Caki2 (cell line): ENCODE results near the gene OSBPL5. TPM values are rescaled to one million over a fixed set of nuclear protein-coding genes. Genes with fewer than 3 reads are reported as not detected.

ENCODE experiments used
- DNase-seq: peaks from one replicate; pipeline ENCODE4 v3.0.0-alpha.2; 2015; ENCODE audit warnings: low read depth
- in situ Hi-C: cut with HindIII; loops from 2 replicates; pipeline ENCODE4 v1.10.0; 2016; ENCODE audit warnings: low sequenced_read_pairs, low pct_unique_long_range_greater_than_20kb, mixed read lengths
- total RNA-seq: library from RNA; depleted of rRNA; stranded (reverse); fragments of >200 nt; shearing (Covaris generic); gene quantifications from 2 replicates; pipeline ENCODE4 v1.2.3, GENCODE V29; 2014; ENCODE audit warnings: low replicate concordance

Gene OSBPL5
- total RNA-seq, 1 experiment from 2014 or later: 11.2 TPM

DNA sequence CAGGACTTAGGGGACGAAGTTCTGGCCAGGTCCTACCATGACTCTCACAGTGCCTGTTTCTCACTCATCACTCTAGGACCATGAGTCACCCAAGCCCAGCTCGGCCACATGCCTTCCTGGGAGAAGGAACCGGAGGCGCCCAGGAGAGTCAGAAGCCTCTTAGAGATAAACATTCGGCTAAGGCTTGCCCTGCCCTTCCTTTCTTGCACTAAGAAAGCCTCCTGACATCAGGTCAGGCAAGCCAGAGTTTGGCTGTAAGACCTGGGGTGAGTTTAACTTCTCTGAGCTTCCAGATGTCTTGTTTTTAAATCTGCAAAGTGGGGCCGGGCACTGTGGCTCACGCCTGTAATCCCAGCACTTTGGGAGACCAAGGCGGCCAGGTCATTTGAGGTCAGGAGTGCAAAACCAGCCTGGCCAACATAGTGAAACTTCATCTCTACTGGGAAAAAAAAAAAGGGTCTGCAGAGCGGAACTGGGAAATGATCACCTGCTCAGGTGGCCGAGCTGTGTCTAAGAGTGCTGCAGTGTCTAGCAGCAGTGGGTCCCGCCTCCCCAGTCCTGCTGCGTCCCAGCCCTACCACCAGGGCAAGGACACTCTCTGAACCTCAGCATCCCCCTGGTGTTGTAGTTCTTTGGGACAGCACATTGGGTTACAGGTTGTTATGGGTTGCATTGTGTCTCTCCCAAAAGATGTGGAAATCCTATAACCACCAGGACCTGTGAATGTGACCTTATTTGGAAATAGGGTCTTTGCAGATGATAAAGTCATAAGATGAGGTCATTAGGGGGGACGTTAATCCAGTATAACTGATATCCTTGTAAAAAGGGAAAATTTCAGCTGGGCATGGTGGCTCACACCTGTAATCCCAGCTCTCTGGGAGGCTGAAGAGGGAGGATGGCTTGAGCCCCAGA is 106.1 kb downstream of the OSBPL5 start:
- DNase-seq: peak; percentile 50
- in situ Hi-C loops: no loop called here

GRCh38 chr11:3057069-3057963 is 107.8 kb downstream of the OSBPL5 start, which contains the start of gene CARS1:
CARS1 (minus strand) TSS chr11:3057423; CDS start chr11:3057367, 56 bp downstream.
- in situ Hi-C loops: no loop called here
- DNase-seq: peak; percentile 92

DNA sequence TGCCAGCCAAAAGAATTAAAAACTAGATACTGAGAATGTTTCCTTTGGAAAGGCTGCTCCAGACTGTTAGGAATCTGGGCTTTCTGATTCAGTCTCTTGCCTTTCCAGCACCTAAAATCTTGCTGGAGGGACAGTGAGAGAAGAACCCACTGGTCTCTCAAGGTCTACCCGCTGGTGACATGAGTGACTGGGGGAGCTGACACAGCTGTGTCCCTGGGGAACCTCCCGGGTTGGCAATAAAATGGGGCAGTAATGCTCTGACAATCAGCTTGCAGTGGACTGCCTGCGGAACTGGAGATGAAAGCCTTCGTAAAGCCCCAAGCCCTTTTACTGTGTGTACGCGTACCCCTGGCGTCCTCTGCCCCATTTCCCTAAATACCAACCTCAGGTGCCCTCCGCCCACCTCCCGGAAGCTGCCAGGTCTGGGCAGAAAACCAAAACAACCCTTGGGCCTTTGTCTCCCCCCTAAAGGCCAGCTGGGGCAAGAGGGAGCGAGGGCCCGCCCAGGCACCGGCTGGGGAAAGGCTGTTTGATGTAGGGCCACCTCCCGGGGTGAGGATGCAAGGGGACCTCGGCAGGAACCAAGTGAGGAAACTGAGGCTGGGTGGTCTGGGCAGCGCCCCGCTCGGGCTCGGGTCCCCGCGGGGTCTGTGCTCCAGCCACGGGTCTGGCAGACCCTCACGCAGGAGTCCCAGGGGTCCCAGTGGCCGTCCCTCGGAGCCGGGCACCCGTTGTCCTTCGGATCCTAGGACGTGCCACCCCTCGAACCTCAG is 108.6 kb downstream of the OSBPL5 start:
- no peak for DNase-seq

DNA sequence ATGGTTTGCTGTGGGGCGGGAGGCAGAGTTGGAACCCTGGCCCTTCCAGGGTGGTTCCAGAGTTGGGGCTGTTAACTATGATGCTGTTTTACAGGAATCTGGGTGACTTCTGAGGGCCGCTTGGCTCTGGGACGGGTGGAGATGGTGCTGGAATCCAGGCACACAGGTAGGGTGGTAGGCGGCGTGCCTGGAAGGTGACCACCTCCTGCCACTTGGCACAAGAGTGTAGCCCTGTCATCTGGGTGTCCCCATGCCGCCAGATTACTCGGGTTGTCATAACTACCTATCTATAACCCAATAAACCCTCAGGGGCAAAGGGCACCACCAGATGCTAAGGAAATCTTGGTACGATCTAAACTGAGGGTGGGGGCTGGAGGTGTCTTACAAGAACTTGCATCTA is 109.2 kb downstream of the OSBPL5 start:
- in situ Hi-C loops: no loop called here
- DNase-seq: no peak

More for the DNA sequence above, 108.6 kb downstream of the OSBPL5 start:
- in situ Hi-C loops: no loop called here

DNA sequence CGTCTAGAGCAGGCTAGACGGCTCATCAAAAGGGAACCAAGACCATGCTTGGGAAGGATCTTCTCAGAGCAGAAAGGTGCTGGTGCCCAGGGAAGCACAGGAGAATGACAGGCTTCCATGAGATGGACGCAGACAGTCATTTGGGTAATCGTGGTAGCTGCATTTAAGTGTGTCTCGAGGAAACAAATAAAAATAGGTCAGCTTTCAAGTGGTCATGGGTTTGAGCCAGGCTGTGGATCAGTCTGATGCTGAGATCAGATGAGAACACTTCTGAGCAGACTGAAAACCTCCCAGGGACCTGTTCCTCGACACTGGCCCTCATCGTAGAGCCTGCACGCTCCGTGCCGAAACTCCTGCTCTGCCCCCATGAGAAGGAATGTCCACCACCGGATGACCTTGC is 112.5 kb downstream of the OSBPL5 start:
- no peak for DNase-seq
- in situ Hi-C loops: no loop called here

DNA sequence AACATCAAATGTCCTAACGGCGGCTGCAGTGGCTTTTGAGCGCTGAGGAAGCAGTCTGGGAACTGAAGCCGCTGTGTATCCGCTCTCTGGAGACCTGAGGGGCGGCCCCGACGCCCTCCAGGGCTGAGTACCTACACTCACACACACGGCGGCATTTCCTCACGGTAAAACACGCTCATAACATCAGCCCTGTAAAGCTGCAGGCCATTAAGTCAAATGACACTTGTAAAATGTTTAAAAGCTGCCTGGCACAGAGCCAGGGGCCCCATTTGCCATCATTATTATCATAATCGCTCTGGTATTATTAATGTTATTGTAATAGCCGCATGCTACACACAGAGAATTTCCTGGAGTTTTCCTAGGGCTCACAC is 113.0 kb downstream of the OSBPL5 start:
- DNase-seq: no peak
- in situ Hi-C loops: no loop called here

DNA sequence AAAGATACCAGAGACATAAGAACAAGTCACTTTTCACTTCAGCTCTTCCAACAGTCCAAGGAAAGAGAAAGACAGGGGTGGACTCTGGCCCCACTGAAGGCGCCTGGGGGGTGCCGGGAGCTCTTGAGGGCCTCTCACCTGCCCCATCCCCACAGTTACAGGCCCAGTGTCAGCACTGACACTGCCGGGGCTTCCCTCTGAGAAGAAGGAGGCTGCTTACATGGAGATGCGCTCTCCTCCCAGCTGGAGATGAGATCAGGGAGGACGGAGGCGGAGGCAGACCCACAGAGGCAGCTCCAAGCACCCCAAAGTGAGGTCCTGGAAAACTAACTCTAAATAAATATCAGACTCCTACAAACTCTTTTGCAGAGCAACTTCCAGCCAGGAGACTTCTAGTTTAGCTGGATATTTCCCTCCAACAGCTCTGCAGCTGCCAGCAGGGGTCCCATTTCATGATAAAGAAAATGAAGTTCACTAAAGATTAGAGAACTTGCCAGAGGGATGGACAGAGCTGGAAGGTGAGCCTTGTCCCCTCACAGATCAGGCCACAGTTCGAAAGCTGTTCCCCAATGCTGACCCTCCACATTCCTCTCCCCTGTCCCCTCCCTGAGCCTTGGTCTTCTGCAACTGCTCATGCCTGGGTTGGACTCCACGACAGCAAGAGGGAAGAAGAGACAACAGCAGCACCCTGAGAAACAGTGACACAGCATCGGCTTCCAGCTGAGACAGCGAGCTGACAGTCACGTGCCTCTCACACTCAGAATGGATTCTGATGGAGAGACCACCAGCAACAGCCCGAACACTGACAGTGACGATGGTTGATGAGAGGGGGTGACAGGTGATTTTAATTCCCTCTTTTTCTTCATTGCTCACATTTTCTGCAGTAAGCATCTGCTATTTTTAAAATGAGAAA is 113.7 kb downstream of the OSBPL5 start:
- in situ Hi-C loops: no loop called here
- no peak for DNase-seq

DNA sequence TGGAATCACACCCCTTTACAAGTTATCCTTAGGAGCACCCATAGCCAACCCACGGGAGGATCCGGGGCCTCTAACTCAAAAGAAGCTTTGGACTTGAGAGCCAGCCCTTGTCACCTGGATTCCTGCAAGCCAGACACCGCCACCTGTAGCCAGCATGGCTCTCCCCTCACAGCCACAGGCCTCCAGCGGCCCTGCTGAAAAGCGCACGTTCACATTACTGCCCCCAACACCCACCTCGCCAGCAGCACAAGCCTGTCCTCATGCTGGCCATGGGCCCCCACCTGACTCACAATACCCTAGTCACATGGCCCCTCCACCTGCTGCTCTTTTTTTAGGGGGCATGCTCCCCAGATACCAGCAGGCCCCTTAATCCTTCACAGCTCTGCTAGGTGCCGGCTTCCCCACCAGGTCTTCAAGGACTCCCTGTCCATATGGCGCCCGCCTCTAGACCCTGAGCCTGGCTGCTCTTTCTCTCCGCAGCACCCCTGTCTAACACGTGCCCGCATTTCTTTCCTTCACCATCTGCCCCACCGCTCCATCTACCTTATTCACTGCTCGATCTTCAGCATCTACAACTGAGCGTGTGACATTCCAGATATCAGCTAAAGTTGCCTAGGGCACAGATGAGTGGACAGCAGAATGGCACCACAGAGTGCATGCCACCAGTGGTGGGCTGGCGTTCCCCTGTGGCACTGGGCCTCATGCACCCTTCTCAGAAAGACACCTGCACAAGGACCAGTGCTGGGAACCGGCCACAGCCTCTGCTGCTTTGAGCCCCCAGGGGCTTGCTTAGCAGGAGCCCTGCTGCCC is 114.5 kb downstream of the OSBPL5 start:
- in situ Hi-C loops: no loop called here
- DNase-seq: no peak

GRCh38 chr11:3049430-3050243 is 115.5 kb downstream of the OSBPL5 start:
- peak; percentile 82 for DNase-seq
- in situ Hi-C loops: no loop called here

- no peak for DNase-seq
- in situ Hi-C loops: no loop called here
Observed at GRCh38 chr11:3047637-3048036, 117.5 kb downstream of the OSBPL5 start.

DNA sequence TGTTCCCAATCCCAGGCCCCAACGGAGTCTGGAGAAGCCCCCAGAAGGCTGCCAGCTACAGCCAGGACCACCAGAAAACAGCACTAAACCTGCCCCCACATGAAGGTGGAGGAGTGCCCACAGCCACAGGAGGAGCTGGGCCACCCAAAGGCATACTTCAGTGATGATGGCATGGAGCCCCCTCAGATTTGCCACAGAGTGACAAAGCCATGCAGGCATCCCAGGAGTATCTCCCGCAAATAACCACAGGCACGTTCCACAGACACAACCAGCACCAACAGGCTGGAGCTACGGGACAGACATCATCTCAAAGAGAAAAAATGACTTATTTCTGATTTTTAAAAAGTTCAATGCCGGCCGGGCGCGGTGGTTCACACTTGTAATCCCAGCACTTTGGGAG is 118.5 kb downstream of the OSBPL5 start:
- in situ Hi-C loops: no loop called here
- no peak for DNase-seq

DNA sequence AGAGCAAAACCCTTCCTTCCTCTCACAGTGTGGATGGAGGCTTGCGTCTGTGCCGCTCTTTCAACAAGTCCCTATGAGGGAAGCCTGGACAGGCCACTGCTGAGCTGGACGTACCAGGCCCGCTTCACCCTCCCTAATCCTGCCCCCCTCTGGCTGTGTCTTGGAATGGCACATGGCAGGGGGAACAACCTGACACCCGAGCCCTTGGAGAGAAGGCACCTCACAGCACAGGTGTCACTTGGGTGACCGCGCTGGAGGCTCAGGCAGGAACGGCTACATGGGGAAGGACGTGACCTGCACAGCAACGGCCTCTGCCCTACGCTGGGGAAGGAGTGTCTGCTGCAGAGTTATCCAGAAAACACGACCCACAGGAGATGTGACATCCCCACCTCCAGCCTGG is 118.9 kb downstream of the OSBPL5 start:
- DNase-seq: no peak
- in situ Hi-C loops: no loop called here

DNA sequence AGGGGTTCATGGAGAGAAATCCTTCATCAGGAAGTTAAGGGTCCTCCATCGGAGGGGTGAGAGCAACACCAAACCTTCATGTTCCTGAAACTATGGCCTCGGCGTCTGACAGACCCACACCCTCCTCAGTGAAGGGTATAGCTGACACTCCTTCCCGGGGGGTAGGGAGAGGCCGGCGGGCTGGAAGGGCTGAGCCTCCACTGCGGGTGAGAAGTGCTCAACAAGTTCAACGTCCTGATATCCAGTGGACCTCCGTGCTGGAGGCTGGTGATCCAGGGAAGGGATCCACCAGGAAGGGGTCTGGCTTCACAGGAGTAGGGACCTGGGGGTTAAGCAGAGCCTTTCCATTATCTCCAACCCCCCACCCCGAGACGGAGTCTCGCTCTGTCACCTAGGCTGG is 120.2 kb downstream of the OSBPL5 start:
- in situ Hi-C loops: no loop called here
- no peak for DNase-seq

GRCh38 chr11:3044004-3044403 is 121.1 kb downstream of the OSBPL5 start:
- DNase-seq: no peak
- in situ Hi-C loops: no loop called here

- no peak for DNase-seq
Observed at GRCh38 chr11:3043315-3043871, 121.7 kb downstream of the OSBPL5 start.

More at GRCh38 chr11:3043315-3043871, 121.7 kb downstream of the OSBPL5 start:
- in situ Hi-C loops: no loop called here
